ENCODE data around the gene CORO2B. TPM values are rescaled to one million over a fixed set of nuclear protein-coding genes. Genes with fewer than 3 reads are reported as not detected.
A peak's percentile ranks its signal among the peaks of the same experiment; 100 is the strongest.

The CORO2B gene
- total RNA-seq, 1 donor from 2014 or later: 6.6 TPM

DNA sequence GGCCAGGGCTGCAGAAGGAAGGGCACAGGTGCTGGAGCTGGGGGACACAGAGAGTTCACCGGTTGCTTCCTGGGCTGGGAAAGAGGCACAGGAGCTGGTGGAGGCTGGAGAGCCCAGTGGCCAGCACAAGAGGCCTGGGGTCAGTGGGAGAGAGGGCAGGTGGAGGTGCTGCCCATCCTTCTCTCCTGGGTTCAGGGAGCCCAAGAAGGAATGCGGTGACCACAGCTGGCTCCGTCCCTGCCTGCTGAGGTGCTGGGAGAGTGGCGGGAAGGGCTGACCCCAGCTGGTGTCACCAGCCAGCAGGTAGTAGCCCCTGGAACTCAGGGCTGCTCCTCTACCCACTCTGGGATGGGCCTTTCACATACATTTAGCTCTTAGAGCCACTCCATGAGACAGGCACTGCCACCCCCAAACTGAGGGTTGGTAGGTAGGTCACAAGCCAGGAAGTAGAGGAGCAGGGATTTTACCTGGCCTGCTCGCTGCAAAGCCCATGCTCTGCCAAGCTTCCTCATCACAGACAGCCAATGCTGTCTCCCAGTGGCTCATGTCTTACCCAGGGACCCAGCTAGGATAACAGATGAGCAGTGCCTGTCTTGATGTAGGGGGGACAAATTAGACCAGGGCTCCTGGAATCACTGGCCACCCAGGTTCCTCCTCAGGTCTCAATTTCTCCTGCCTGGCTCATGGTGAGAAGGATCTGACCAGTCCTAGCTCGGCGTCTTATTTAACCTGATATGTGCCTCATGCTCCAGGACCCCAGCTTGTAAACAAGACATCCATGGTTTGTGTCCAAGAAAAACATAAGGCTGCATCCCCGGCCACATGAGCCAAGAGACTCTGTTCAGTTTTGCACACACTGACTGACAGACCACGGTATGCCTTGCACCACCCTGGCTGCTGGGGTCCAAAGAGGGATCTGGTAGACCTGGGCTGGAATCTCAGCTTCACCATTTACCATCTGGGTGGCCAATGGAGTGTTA lies 119.2 kb downstream of the CORO2B start:
- DNase-seq: no peak
- intact Hi-C loops (cut with DNase I): no loop called here
- ATAC-seq (ENCODE audit: poor library complexity): no peak

DNA sequence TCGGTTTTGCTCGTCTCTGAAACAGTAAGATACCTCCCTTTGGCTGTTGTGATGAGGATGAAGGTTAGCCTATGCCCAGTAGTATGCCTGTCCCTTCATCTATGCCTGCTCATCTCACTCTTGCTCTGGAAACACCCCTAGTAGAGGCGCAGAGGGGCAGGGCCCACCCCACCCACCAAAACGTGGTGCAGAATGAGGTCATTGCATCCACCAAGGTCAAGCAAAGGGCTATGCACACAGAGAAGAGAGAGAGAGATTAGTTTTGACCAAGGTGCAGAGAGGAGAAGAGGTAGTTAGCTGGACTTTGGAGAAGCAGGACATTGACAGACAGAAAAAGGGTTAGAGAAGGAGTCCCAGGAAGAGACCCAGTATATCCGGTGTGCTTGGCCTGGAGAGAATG lies 119.9 kb downstream of the CORO2B start:
- ATAC-seq (ENCODE audit: poor library complexity) (no peak), DNase-seq (no peak)
- intact Hi-C loops (cut with DNase I): no loop called here

DNA sequence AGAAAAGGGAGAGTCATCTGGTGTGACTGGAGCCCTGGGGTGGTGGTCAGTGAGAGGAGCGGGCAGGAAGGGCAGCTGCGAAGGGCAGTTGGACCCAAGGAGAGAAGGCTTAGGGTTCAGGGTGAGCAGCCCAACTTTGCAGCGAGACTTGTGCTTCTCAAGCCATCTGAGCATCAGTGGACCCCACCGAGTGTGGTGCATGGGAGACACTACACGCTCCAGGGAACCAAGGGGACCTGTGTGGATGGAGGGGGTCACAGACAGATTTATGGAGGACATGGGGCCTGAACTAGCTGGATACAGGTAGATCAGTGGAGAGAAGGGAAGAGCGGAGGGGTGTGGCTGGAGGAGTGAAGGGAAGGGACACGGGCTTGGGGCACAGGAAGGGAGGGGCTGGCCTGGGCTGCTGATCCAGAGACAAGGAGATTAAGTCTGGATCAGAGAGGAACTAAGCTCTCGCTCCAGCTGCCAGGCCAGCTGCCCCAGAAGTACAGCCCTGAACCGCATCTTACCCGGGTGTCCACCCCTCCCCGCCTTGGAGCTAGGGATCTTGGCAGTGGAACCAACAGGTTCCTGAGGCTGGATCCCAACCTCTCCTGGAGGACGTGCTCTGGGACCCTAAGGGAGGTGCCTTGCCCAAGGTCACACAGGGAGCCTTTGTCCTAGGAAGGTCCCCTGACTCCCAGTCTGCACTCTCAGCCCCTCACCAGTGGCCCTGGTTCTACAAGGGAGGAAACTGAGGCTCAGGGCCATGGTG lies 120.5 kb downstream of the CORO2B start:
- intact Hi-C loops (cut with DNase I): no loop called here
- DNase-seq (no peak), ATAC-seq (ENCODE audit: poor library complexity) (peak; percentile 2)

DNA sequence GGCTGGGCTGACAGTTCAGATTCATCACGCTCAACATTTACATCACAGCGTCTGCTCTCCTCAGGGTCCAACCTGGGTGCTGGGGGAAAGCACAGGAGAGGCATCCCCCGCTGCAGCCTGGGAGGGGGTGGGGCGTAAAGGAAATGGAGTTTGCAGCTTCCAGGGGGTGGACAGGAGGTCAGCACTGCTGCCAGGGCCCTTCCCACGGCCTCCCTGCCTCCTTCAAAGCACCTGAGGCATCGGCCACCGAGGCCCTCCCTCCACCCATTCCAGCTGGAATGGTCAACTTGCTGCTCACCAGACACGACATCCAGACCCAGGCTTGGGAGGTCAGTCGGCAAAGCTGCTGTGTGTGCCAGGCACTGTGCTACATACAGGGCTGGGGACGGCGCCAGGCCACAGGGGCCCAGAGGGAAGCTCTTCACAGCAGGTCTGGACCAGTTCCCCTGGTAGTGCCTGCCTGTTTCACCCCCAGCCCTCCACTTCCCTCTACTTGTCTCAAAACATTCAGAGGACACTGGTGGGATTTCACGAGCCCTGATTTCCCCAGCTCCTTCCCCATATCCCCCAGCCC lies 121.2 kb downstream of the CORO2B start:
- peak; percentile 38 for ATAC-seq (ENCODE audit: poor library complexity)

DNA sequence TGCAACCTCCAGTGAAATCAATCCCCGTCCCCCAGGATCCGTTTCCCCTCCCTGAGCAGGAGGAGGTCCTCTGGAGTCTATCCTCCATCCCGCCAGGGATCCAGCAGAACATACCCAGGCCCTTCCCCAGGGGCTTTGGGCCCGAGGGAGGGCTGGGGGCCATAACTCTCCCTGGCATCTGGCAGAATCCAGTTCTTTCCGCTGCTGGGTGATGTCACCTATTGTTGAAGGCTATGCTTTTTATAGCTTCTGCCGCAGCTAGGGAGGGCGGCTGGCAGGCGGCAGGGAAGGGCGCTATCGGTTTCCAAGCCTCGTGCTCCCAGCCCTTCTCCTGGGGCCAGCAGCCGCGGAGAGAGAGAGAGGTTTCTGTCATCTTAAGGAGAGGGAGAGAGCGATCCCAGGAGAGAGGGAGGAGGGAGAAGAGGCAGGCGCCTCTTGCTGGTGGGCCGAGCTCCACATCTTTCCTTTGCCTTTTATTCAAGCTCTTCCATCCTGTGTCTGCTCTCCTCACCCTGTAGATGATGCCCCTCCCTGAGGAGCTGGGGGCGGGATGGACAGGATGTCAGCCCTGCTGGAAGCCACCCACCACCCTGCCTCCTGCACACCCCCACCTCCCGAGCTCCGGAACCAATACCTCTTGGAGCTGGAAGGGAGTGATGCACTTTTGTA lies 121.8 kb downstream of the CORO2B start:
- DNase-seq (peak; percentile 80), ATAC-seq (ENCODE audit: poor library complexity) (peak; percentile 78)
- intact Hi-C loops (cut with DNase I): no loop called here

More for the DNA sequence above, 121.2 kb downstream of the CORO2B start:
- peak; percentile 63 for DNase-seq
- intact Hi-C loops (cut with DNase I): no loop called here

DNA sequence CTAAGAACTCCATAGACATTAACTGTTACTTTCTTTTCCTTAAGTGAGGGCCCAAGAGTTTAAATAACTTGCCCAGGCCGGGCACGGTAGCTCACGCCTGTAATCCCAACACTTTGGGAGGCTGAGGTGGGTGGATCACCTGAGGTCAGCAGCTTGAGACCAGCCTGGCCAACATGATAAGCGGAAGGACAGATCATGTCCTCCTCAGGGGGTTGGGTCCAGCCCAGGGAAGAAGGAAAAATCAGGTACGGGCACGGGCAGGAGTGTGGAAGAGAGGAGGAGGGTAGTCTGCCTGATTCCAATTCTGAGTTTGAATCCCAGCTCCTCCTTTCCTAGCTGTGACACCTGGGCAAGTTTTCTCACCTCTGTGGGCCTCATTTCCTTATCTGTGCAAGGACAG lies 123.1 kb downstream of the CORO2B start:
- intact Hi-C loops (cut with DNase I): no loop called here
- no peak for DNase-seq
- ATAC-seq (ENCODE audit: poor library complexity): no peak

DNA sequence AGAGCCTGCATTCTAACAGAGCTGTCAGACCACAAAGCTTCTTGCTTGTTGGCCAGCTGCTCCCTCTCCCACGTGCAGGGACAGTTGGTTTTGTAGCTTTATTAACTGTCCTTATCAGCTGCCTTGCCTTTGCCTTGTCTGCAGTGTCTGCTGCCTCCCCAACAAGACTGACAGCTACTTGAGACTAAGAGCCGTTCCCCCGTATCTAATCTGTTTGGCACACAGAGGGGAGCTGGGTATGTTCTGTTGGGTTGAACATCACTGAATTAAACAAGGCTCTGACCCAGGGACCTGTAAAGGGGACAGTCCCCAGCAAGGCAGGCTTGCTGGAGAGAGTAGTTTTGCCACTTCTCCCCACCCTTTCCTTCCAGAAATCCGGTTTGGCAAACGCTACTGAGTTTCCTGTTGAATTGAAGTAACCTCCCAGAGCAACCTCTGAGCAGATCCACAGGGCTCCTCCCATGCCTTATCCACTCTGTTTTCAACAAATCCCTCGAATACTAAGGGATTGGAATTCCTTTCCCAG lies 125.8 kb downstream of the CORO2B start:
- ATAC-seq (ENCODE audit: poor library complexity) (peak; percentile 77), DNase-seq (peak; percentile 51)
- intact Hi-C loops (cut with DNase I): no loop called here

DNA sequence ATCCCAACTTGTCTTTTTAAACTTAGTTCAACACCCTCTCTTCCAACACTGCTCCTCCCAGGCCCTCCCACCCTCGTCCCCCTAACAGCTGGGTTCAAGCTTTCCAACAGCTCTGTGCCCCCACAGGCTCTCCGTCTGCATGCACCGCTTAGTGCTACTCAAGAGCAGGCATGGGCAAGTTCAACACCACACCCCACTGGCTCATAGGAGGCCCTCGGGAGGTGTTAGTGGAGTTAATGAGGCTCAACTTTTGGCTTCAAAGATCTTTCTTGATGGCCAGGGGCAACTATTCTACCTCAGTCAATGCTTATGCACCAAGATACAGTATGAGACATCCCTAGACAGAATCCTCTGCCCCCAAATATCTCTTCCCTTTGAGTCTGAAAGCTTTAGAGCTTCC lies 127.5 kb downstream of the CORO2B start:
- ATAC-seq (ENCODE audit: poor library complexity) (no peak), DNase-seq (no peak)
- intact Hi-C loops (cut with DNase I): no loop called here

DNA sequence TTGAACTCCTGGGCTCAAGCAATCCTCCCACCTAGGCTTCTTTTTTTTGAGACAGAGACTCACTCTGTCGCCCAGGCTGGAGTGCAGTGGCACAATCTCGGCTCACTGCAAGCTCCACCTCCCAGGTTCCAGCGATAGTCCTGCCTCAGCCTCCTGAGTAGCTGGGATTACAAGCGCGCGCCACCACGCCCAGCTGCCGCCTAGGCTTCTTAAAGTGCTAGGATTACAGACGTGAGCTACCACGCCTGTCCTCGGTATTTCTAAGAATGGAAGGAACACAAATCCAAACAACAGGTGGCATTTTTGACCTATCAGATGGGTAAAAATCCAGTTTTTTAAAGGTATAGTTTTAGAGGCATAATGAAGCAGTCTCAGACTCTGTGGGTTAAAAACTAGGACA lies 128.1 kb downstream of the CORO2B start:
- ATAC-seq (ENCODE audit: poor library complexity) (no peak), DNase-seq (no peak)
- intact Hi-C loops (cut with DNase I): no loop called here

DNA sequence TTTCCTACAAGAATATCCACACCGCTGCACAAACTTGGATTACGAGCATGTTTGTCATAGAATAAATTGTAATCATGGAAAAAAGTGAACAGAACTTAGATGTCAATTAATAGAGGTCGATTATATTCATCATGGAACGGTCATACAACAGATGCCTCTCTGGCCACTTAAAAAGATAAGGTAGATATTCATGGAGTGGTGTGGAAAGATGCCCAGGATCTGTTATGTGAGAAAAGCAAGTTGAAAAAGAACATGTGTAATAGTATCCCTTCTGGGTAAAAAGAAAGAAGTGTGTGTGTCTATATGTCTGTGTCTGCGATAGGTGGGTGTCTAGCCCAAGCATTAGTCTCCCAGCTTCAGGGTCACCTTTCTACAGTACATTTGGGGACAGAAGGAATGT lies 128.6 kb downstream of the CORO2B start:
- intact Hi-C loops (cut with DNase I): no loop called here
- DNase-seq (no peak), ATAC-seq (ENCODE audit: poor library complexity) (no peak)

DNA sequence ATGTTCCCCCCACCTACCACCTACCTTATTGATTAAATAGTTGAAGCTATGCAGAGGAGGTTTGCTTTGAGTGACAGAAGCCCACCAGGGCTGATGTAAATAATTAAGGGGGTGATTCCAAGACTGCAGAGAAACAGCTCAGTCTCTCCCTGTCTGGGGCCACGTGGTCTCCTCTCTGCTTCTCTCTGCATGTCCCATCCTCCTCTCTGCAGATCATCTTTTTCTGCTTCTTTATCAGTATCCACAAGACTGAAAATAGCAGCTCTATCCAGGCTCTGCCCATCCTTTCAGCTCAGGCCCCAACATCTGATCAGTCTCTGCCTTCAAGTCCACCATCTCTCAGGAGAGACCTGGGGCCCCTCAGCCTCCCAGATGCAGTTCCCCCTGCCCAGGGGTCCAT lies 131.1 kb downstream of the CORO2B start:
- DNase-seq: no peak
- intact Hi-C loops (cut with DNase I): no loop called here
- ATAC-seq (ENCODE audit: poor library complexity): no peak

DNA sequence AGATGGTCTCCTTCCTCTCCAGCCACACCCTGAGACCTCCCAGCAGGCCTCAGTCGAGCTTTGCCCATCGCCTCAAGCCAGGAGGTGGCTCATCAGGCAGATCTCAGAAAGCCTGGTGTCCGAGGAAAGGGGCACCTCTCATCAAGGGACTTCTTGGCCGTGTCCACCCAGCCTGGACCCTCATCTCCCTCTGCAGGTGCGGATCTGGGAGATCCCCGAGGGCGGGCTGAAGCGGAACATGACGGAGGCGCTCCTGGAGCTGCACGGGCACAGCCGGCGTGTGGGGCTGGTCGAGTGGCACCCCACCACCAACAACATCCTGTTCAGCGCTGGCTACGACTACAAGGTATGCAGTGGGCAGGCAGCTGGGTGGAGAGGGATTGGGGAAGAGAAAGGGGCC lies 131.7 kb downstream of the CORO2B start:
- no peak for ATAC-seq (ENCODE audit: poor library complexity)
- intact Hi-C loops (cut with DNase I): no loop called here
- DNase-seq: no peak

DNA sequence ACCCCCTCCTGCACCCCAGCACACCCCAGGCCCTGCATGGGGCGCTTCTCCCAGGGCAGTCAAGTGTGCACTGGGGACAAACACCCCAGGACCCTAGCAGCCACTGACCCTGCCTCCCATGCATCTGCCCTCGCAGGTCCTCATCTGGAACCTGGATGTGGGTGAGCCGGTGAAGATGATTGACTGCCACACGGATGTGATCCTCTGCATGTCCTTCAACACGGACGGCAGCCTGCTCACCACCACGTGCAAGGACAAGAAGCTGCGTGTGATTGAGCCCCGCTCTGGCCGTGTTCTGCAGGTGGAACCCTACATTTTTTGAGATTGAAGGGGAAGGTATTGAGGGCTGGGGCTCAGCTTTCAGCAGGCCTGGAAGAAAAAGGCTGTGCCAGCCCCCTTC lies 132.6 kb downstream of the CORO2B start:
- intact Hi-C loops (cut with DNase I): no loop called here
- ATAC-seq (ENCODE audit: poor library complexity): no peak
- DNase-seq: no peak

DNA sequence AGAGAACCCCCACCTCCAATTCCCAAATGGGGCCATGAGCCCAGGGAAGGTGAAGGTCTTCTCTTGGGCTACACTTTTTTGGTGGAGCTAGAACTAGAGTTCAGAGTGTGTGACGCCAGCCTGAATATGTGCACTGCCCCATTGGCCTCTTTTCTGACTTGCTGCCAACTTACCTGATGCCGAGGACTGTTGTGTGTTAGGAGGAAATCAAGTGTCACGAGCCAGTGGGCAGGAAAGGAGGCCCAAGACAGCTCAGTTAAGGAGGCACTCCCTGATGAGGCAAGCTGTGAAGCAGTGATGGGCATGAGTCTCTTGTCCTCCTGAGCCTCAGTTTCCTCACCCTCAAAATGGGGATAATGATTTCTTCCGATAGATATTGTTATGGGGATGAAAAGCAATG lies 134.1 kb downstream of the CORO2B start:
- ATAC-seq (ENCODE audit: poor library complexity): no peak
- intact Hi-C loops (cut with DNase I): no loop called here
- no peak for DNase-seq

DNA sequence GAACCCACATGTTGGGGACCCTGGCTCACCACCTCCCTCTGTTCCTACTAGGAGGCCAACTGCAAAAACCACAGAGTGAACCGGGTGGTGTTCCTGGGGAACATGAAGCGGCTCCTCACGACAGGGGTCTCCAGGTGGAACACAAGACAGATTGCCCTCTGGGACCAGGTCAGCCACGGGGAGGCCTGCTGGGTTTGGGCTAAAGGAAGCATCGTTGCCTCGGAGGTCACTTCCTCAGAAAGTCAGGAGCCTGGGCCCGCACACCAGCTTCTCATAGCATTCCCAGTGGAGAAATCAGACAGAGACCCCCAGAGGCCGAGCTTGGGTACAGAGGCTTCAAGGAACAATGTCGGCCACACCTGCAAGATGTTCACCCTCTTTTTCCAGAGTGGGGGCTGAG lies 135.1 kb downstream of the CORO2B start:
- DNase-seq (no peak), ATAC-seq (ENCODE audit: poor library complexity) (no peak)
- intact Hi-C loops (cut with DNase I): no loop called here

DNA sequence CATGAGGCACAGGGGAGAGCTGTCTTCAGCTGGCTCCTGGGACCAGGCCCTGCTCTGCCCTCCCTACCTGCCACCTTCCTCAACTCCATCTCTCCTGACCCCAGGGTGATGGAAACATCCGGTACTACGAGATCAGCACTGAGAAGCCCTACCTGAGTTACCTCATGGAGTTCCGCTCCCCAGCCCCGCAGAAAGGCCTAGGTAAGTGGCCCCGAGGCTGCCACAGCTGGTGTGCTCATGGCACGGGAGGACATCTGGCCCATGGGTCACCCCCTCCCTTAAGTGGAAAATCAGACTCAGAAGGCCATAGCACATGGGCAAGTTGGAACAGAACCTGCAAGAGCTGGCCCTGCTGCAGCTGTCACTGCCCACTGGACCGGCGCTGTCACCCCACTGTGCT lies 136.3 kb downstream of the CORO2B start:
- intact Hi-C loops (cut with DNase I): no loop called here
- ATAC-seq (ENCODE audit: poor library complexity) (no peak), DNase-seq (no peak)

DNA sequence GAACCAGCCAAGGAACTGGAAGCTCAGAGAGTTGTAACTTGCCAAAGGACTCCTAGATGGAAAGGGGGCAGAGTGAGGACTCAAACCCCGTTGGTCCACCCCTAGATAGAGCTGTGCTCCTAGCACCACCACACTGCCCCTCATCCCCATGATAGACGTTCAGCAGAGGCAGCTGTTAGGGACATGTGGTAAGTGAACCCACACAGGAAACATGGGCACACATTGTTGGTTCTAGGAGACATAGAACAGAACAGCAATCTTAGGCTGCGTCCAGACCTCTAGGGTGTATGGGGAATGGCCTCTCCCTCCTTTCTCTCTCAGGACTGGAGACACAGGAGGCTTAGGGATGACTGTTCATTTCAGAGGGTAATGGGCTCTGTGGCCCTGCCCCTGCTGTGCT lies 139.2 kb downstream of the CORO2B start:
- intact Hi-C loops (cut with DNase I): no loop called here
- no peak for ATAC-seq (ENCODE audit: poor library complexity)

DNA sequence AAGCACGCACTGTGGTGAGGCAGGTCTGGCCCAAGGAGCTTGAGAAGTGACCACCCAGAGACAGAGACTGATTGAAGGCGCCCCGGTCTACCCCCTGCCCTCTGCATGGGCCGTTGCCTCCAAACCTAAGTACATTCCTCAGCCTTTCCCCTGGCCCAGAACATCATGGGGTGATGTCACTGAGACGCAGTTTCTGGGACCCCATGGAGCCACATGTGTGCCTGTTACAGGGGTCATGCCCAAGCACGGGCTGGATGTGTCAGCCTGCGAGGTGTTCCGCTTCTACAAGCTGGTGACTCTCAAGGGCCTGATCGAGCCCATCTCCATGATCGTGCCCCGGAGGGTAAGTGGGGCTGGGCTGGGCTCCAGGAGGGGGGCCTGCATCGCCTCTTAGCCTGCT lies 139.7 kb downstream of the CORO2B start:
- intact Hi-C loops (cut with DNase I): no loop called here
- ATAC-seq (ENCODE audit: poor library complexity) (no peak), DNase-seq (no peak)

More for the DNA sequence above, 139.2 kb downstream of the CORO2B start:
- DNase-seq: no peak

DNA sequence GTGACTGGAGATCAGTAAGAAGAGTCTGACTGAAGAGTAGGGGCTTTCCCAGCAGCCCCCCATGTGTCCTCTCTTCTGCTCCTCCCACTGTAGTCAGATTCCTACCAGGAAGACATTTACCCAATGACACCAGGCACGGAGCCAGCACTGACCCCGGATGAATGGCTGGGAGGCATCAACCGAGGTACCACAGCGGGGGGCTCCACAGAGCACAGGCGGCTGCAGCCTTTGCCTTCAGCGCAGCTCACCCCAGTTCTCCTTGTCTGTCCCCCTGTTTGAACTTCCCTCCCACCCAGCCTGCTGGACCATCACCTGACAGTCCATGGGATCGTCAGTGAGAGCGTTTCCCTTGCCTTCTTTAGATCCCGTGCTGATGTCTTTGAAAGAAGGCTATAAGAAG lies 140.3 kb downstream of the CORO2B start:
- no peak for DNase-seq
- intact Hi-C loops (cut with DNase I): no loop called here
- no peak for ATAC-seq (ENCODE audit: poor library complexity)

All from Right ventricle myocardium superior (tissue), 1 donor.